GM12872 (cell line): ENCODE results near the gene LMTK3.

Experiments used
- CTCF ChIP-seq: IDR thresholded peaks from 3 replicates; pipeline ENCODE4 v1.5.1; 2011; ENCODE audit warnings: low read depth, mild to moderate bottlenecking, low read length, moderate library complexity; ENCODE audit not compliant: insufficient read depth

LMTK3 gene

GRCh38 chr19:48511800-48512503, at the start of gene LMTK3:
Gene LMTK3, minus strand, starts transcription at chr19:48511835. Its CDS starts 259 bp downstream, at chr19:48511576.
- TF ChIP-seq CTCF, result no peak

GRCh38 chr19:48561412-48561811, 49.8 kb upstream of the LMTK3 start:
- TF ChIP-seq CTCF, result no peak

- peak; percentile 14; the same call in 1 of the 3 replicates for TF ChIP-seq CTCF
Observed at GRCh38 chr19:48560095-48560530, 48.5 kb upstream of the LMTK3 start.

- no peak for TF ChIP-seq CTCF
Observed at GRCh38 chr19:48558018-48558684, 46.5 kb upstream of the LMTK3 start.

- no peak for TF ChIP-seq CTCF
Observed at GRCh38 chr19:48556825-48557224, 45.2 kb upstream of the LMTK3 start.

GRCh38 chr19:48556163-48556562, 44.5 kb upstream of the LMTK3 start:
- TF ChIP-seq CTCF, result no peak

GRCh38 chr19:48554385-48555091, 42.9 kb upstream of the LMTK3 start:
- TF ChIP-seq CTCF, result no peak
